ENCODE measurements around the gene ADARB2.

ADARB2 gene

DNA sequence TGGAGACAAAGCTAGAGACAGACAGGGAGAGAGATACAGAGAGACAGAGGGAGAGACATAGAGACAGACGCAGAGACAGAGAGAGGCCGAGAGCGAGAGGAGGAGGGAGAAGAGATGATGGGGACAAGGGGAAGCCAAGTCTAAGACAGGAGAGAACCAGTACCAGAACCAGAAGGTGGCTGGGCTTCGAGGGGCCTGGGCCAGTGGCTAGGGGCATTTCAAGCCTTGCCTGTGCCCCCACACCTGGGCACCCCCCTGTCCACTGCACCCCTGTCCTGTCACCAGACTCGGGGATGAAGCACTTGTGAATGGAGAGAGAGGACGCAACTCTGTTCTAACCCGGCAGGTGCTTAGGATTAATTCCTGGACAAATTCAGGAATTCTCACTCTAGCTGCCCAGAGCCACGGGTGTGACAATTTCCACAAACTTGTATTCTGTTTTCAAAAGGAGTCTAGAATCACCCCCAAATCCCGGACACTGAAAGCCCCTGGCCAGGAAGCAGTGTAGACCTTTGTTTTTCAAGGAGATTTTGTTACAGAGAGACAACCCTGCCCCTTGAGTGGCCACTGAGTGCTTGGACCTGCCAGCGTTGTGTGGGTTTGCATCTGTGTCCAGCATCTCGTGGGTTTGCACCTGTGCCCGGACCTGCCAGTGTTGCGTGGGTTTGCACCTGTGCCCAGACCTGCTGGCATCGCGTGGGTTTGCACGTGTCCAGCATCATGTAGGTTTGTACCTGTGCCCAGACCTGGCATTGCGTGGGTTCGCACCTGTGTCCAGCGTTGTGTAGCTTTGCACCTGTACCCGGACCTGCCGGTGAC is 523.9 kb downstream of the ADARB2 start:
- no peak for DNase-seq (ENCODE audit: low spot score)
- no peak for TF ChIP-seq CTCF (IDR thresholded peaks at IDR 0.05; ENCODE audit: extremely low read depth, insufficient read depth, missing control alignments)
- in situ Hi-C loops (cut with MboI; ENCODE audit: low pct_unique_long_range_greater_than_20kb, low sequenced_read_pairs, unreplicated experiment) = no loop called here

DNA sequence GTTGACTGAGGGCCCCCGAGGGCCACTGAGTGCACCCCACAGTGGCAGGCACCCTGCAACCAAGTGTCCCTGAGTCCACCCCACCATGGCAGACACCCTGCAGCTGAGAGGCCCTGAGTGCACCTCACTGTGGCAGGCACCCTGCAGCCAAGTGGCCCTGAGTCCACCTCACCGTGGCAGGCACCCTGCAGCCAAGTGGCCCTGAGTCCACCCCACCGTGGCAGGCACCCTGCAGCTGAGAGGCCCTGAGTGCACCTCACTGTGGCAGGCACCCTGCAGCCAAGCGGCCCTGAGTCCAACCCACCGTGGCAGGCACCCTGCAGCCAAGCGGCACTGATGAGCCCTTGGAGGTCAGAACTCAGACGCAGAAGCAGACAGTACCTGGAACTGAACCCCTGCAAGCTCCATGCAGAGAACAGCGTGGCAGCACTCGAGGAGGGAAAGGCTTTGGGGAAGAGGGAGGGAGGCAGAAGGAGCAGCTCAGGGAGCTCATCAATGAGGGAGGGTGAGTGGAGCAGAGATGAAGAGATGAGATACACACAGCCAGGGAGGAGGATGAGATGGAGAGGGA is 524.7 kb downstream of the ADARB2 start:
- in situ Hi-C loops (cut with MboI; ENCODE audit: low pct_unique_long_range_greater_than_20kb, low sequenced_read_pairs, unreplicated experiment) = no loop called here

GRCh38 chr10:1211844-1212570 is 525.3 kb downstream of the ADARB2 start:
- in situ Hi-C loops (cut with MboI; ENCODE audit: low pct_unique_long_range_greater_than_20kb, low sequenced_read_pairs, unreplicated experiment) = no loop called here
- no peak for DNase-seq (ENCODE audit: low spot score)
- TF ChIP-seq CTCF (IDR thresholded peaks at IDR 0.05; ENCODE audit: extremely low read depth, insufficient read depth, missing control alignments) = no peak

More for the DNA sequence above, 524.7 kb downstream of the ADARB2 start:
- DNase-seq (ENCODE audit: low spot score) = no peak
- TF ChIP-seq CTCF (IDR thresholded peaks at IDR 0.05; ENCODE audit: extremely low read depth, insufficient read depth, missing control alignments) = no peak

DNA sequence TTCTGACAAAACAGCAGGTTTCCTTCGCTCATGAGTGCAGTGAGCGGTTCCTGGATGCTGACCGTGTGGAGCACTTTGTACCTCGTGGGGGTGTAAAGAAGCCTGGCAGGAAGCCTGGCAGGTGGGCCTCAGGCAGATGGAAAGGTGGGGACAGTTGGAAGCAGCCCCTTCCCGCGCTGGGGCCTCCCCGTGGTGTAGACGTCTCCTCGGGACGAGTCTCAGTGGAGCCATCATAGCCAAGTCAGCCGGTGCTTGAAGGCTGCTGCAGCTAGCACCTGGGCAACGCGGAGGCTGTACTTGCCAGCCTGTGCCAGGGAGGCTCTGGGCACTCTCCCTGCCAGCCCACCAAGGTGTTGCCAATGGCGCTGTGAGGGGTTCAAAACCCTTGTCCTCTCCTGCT is 526.7 kb downstream of the ADARB2 start:
- TF ChIP-seq CTCF (IDR thresholded peaks at IDR 0.05; ENCODE audit: extremely low read depth, insufficient read depth, missing control alignments) = no peak
- in situ Hi-C loops (cut with MboI; ENCODE audit: low pct_unique_long_range_greater_than_20kb, low sequenced_read_pairs, unreplicated experiment) = no loop called here
- DNase-seq (ENCODE audit: low spot score) = no peak

DNA sequence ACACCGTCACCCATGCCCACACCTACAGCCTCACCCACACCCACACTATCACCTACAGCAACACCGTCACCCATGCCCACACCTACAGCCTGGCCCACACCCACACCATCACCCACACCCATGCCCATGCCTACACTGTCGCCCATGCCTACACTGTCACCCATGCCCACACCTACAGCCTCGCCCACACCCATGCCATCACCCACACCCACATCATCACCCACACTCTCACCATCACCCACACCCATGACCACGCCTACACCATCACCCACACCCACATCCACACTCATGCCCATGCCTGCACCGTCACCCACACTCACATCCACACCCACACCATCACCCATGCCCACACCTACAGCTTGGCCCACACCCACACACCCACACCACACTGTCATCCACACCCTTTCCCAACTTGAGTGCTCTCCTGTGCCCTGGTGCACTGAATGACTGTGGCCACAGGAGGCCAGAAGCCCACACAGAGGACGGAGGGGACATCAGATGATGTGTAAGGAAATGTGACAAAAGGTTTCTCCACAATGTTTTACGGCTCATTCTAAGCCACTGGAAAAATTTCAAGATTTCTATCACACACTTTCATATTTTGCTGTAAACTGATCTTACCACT is 527.9 kb downstream of the ADARB2 start:
- no peak for DNase-seq (ENCODE audit: low spot score)
- in situ Hi-C loops (cut with MboI; ENCODE audit: low pct_unique_long_range_greater_than_20kb, low sequenced_read_pairs, unreplicated experiment) = no loop called here
- no peak for TF ChIP-seq CTCF (IDR thresholded peaks at IDR 0.05; ENCODE audit: extremely low read depth, insufficient read depth, missing control alignments)
